Measurements from ENCODE around the gene CAP2.

DNA sequence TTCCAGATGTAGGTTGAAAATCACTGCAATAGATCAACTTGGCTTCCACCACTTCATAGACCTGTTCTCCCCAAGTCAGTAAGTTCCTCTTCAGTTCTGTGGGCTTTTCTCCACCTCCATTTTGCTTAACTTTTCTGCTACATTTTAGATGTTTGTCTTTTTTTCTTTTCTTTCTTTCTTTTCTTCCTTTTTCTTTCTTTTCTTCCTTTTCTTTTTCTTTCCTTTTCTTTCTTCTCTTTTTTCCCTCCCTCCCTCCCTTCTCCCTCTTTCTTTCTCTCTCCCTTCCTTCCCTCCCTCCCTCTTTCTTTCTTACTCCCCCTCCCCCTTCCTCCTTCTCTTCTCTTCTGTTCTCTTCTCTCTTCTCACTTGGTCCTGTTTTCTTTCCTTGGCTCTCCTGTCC lies 199.9 kb downstream of the CAP2 start:
- TF ChIP-seq EZH2 (IDR thresholded peaks at IDR 0.05; ENCODE audit: insufficient read depth, low read length): no peak
- TF ChIP-seq, protein P1, sequence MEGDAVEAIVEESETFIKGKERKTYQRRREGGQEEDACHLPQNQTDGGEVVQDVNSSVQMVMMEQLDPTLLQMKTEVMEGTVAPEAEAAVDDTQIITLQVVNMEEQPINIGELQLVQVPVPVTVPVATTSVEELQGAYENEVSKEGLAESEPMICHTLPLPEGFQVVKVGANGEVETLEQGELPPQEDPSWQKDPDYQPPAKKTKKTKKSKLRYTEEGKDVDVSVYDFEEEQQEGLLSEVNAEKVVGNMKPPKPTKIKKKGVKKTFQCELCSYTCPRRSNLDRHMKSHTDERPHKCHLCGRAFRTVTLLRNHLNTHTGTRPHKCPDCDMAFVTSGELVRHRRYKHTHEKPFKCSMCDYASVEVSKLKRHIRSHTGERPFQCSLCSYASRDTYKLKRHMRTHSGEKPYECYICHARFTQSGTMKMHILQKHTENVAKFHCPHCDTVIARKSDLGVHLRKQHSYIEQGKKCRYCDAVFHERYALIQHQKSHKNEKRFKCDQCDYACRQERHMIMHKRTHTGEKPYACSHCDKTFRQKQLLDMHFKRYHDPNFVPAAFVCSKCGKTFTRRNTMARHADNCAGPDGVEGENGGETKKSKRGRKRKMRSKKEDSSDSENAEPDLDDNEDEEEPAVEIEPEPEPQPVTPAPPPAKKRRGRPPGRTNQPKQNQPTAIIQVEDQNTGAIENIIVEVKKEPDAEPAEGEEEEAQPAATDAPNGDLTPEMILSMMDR (IDR thresholded peaks at IDR 0.05; ENCODE audit: insufficient read depth, low read depth, low read length): no peak
